DMS79 treated with DMSO at 0.1 percent for 48 hours (cell line): ENCODE data around the gene RAB37.

Source experiments
- DNase-seq: peaks from one replicate; lab custom pipeline; 2025; lab: John Stamatoyannopoulos, UW

Gene RAB37

GRCh38 chr17:74761419-74761818 is 24.4 kb downstream of the RAB37 start:
- no peak for DNase-seq

GRCh38 chr17:74761931-74762330 is 24.9 kb downstream of the RAB37 start:
- no peak for DNase-seq

- DNase-seq = no peak
Measured at GRCh38 chr17:74763565-74764387, 26.7 kb downstream of the RAB37 start.

GRCh38 chr17:74764751-74765286 is 27.8 kb downstream of the RAB37 start:
- no peak for DNase-seq

GRCh38 chr17:74766413-74766812 is 29.4 kb downstream of the RAB37 start:
- DNase-seq = no peak

- no peak for DNase-seq
Measured at GRCh38 chr17:74767111-74767516, 30.1 kb downstream of the RAB37 start.

- no peak for DNase-seq
Measured at GRCh38 chr17:74768069-74768762, 31.2 kb downstream of the RAB37 start.

GRCh38 chr17:74768763-74769114 is 31.7 kb downstream of the RAB37 start:
- no peak for DNase-seq

GRCh38 chr17:74769266-74769855 is 32.3 kb downstream of the RAB37 start:
- DNase-seq = no peak

GRCh38 chr17:74769856-74770497 is 32.9 kb downstream of the RAB37 start:
- no peak for DNase-seq

GRCh38 chr17:74770498-74771318 is 33.7 kb downstream of the RAB37 start:
- no peak for DNase-seq

- no peak for DNase-seq
Measured at GRCh38 chr17:74771319-74771914, 34.4 kb downstream of the RAB37 start.

GRCh38 chr17:74772053-74772452 is 35.0 kb downstream of the RAB37 start:
- DNase-seq = no peak

- DNase-seq = no peak
Measured at GRCh38 chr17:74773414-74773813, 36.4 kb downstream of the RAB37 start.

GRCh38 chr17:74773871-74774286 is 36.8 kb downstream of the RAB37 start:
- no peak for DNase-seq

- DNase-seq = no peak
Measured at GRCh38 chr17:74775409-74776043, 38.5 kb downstream of the RAB37 start.

- DNase-seq = peak; percentile 79
Measured at GRCh38 chr17:74776044-74776962, 39.2 kb downstream of the RAB37 start, which contains the start of gene NAT9. Gene NAT9, minus strand, starts transcription at chr17:74776345. Its CDS starts 647 bp downstream, at chr17:74775698.

- DNase-seq = no peak
Measured at GRCh38 chr17:74776990-74777389, 39.9 kb downstream of the RAB37 start.

- DNase-seq = no peak
Measured at GRCh38 chr17:74777901-74778515, 41.0 kb downstream of the RAB37 start.
